Breast epithelium (tissue), 3 donors: ENCODE measurements around the gene DGAT2.

Experiments used
- POLR2A ChIP-seq: fragments of 450-650 bp; IDR thresholded peaks from one replicate; pipeline ENCODE4 v1.6.1; 2016; ENCODE audit warnings: antibody characterized with exemption, mild to moderate bottlenecking, moderate library complexity
- TF ChIP-seq, protein P1 (sequence below), 3 donors: fragments of 450-650 bp; IDR thresholded peaks; one replicate each; pipeline ENCODE4 v1.5.1; 2016 to 2017; ENCODE audit warnings: antibody characterized with exemption in 3 of 3, mild to moderate bottlenecking in 3 of 3, moderate library complexity in 3 of 3

GRCh38 chr11:75781831-75782230 lies 13.3 kb downstream of the DGAT2 start:
- TF ChIP-seq, protein P1, sequence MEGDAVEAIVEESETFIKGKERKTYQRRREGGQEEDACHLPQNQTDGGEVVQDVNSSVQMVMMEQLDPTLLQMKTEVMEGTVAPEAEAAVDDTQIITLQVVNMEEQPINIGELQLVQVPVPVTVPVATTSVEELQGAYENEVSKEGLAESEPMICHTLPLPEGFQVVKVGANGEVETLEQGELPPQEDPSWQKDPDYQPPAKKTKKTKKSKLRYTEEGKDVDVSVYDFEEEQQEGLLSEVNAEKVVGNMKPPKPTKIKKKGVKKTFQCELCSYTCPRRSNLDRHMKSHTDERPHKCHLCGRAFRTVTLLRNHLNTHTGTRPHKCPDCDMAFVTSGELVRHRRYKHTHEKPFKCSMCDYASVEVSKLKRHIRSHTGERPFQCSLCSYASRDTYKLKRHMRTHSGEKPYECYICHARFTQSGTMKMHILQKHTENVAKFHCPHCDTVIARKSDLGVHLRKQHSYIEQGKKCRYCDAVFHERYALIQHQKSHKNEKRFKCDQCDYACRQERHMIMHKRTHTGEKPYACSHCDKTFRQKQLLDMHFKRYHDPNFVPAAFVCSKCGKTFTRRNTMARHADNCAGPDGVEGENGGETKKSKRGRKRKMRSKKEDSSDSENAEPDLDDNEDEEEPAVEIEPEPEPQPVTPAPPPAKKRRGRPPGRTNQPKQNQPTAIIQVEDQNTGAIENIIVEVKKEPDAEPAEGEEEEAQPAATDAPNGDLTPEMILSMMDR (IDR thresholded peaks at IDR 0.05), result no peak
- TF ChIP-seq POLR2A, result no peak
